ENCODE measurements around the gene SCUBE3. TPM values are rescaled to one million over a fixed set of nuclear protein-coding genes. Genes with fewer than 3 reads are reported as not detected.

The SCUBE3 gene
- total RNA-seq, 2 experiments from 2014 or later: not detected

- Mint-ChIP-seq H3K4me1 (peaks cover 4% of the 10 kb centered on the region), H3K4me3 (no peak overlapping the region), H3K27me3 (peaks cover 55% of the 10 kb centered on the region), H3K36me3 (ENCODE audit: low read depth) (no peaks in the 10 kb centered on the region), H3K9me3 (no peaks in the 10 kb centered on the region), H3K27ac (no peak overlapping the region)
- POLR2A ChIA-PET: no interaction called here
- CTCF ChIA-PET: interaction anchor here (0.7 to 2.8 kb wide), 2 partner anchors 13 to 24 kb away, joined by 3 to 10 read pairs; no protein-coding TSS in a partner anchor
- no peak for DNase-seq
Measured at GRCh38 chr6:35218021-35218420, 4.3 kb downstream of the SCUBE3 start.

- ChIA-PET CTCF (interaction anchor here (0.7 to 2.8 kb wide), 2 partner anchors 14 to 23 kb away, joined by 3 to 10 read pairs; no protein-coding TSS in a partner anchor), POLR2A (no interaction called here)
- H3K36me3 Mint-ChIP-seq (ENCODE audit: low read depth): no peaks in the 10 kb centered on the region
- peaks cover 2% of the 10 kb centered on the region for H3K4me1 Mint-ChIP-seq
- peaks cover 51% of the 10 kb centered on the region for H3K27me3 Mint-ChIP-seq
- DNase-seq: no peak
- H3K27ac Mint-ChIP-seq: no peak overlapping the region
- no peak overlapping the region for H3K4me3 Mint-ChIP-seq
- no peaks in the 10 kb centered on the region for H3K9me3 Mint-ChIP-seq
Measured at GRCh38 chr6:35218456-35218855, 4.7 kb downstream of the SCUBE3 start.

- Mint-ChIP-seq H3K9me3 (no peaks in the 10 kb centered on the region), H3K27ac (no peak overlapping the region), H3K27me3 (peaks cover 48% of the 10 kb centered on the region), H3K4me1 (peaks cover 2% of the 10 kb centered on the region), H3K4me3 (no peak overlapping the region), H3K36me3 (ENCODE audit: low read depth) (no peaks in the 10 kb centered on the region)
- no peak for DNase-seq
- ChIA-PET CTCF (interaction anchor here (1.3 to 2.8 kb wide), 3 partner anchors 15 to 80 kb away, joined by 3 to 10 read pairs (median 5); no protein-coding TSS in a partner anchor), POLR2A (interaction anchor here (1.1 kb wide), 1 partner anchor 10 kb away, joined by 5 read pairs; no protein-coding TSS in a partner anchor)
Measured at GRCh38 chr6:35219683-35220326, 6.0 kb downstream of the SCUBE3 start.

GRCh38 chr6:35220711-35221110 lies 7.0 kb downstream of the SCUBE3 start:
- no peaks in the 10 kb centered on the region for H3K36me3 Mint-ChIP-seq (ENCODE audit: low read depth)
- no peaks in the 10 kb centered on the region for H3K9me3 Mint-ChIP-seq
- POLR2A ChIA-PET: interaction anchor here (1.1 kb wide), 1 partner anchor 11 kb away, joined by 5 read pairs; no protein-coding TSS in a partner anchor
- CTCF ChIA-PET: interaction anchor here (1.3 to 2.8 kb wide), 3 partner anchors 16 to 80 kb away, joined by 3 to 10 read pairs (median 5); no protein-coding TSS in a partner anchor
- H3K4me3 Mint-ChIP-seq: no peak overlapping the region
- no peak for DNase-seq
- peaks cover 41% of the 10 kb centered on the region for H3K27me3 Mint-ChIP-seq
- peaks cover 1% of the 10 kb centered on the region for H3K4me1 Mint-ChIP-seq
- no peak overlapping the region for H3K27ac Mint-ChIP-seq

- Mint-ChIP-seq H3K4me1 (no peaks in the 10 kb centered on the region), H3K9me3 (no peaks in the 10 kb centered on the region), H3K36me3 (ENCODE audit: low read depth) (no peaks in the 10 kb centered on the region), H3K4me3 (no peak overlapping the region), H3K27ac (no peak overlapping the region), H3K27me3 (peaks cover 19% of the 10 kb centered on the region)
- CTCF ChIA-PET: interaction anchor here (1.1 to 2.4 kb wide), 2 partner anchors 18 to 236 kb away, joined by 3 to 5 read pairs; no protein-coding TSS in a partner anchor
- POLR2A ChIA-PET: no interaction called here
- no peak for DNase-seq
Measured at GRCh38 chr6:35223396-35223795, 9.6 kb downstream of the SCUBE3 start.

- POLR2A ChIA-PET: no interaction called here
- CTCF ChIA-PET: interaction anchor here (1.1 to 1.6 kb wide), 2 partner anchors 16 to 19 kb away, joined by 3 to 6 read pairs; no protein-coding TSS in a partner anchor
- no peak for DNase-seq
- Mint-ChIP-seq H3K27me3 (peaks cover 15% of the 10 kb centered on the region), H3K9me3 (no peaks in the 10 kb centered on the region), H3K36me3 (ENCODE audit: low read depth) (no peaks in the 10 kb centered on the region), H3K4me1 (no peaks in the 10 kb centered on the region), H3K27ac (no peak overlapping the region), H3K4me3 (no peak overlapping the region)
Measured at GRCh38 chr6:35224720-35225119, 11.0 kb downstream of the SCUBE3 start.

- no peak overlapping the region for H3K27ac Mint-ChIP-seq
- H3K27me3 Mint-ChIP-seq: peaks cover 5% of the 10 kb centered on the region
- no peak for DNase-seq
- CTCF ChIA-PET: interaction anchor here (5.8 kb wide), 1 partner anchor 13 kb away, joined by 31 read pairs; no protein-coding TSS in a partner anchor
- POLR2A ChIA-PET: no interaction called here
- no peaks in the 10 kb centered on the region for H3K36me3 Mint-ChIP-seq (ENCODE audit: low read depth)
- no peaks in the 10 kb centered on the region for H3K9me3 Mint-ChIP-seq
- H3K4me1 Mint-ChIP-seq: no peaks in the 10 kb centered on the region
- no peak overlapping the region for H3K4me3 Mint-ChIP-seq
Measured at GRCh38 chr6:35228481-35228880, 14.7 kb downstream of the SCUBE3 start.

DNA sequence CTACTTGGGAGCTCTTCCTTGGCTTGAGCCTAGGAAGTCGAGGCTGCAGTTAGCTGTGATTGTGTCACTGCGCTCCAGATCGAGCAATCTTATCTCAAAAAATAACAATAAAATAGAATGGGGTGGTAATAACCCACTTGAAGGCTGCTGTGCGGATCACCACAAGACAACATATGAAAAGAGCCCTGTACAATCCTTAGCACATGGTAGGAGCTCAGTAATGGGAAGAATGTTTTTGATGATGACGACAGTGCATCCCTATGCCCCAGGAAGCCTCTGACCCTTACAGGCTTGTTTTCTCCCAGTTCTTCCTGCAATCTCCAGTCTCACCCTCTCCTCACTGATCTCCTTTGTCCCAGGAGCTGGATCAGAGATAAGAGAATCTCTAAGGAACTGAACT lies 15.5 kb downstream of the SCUBE3 start:
- Mint-ChIP-seq H3K27me3 (peaks cover 2% of the 10 kb centered on the region), H3K36me3 (ENCODE audit: low read depth) (no peaks in the 10 kb centered on the region), H3K4me1 (no peaks in the 10 kb centered on the region), H3K4me3 (no peak overlapping the region), H3K9me3 (no peaks in the 10 kb centered on the region), H3K27ac (no peak overlapping the region)
- no peak for DNase-seq
- POLR2A ChIA-PET: no interaction called here
- CTCF ChIA-PET: interaction anchor here (0.6 to 5.8 kb wide), 2 partner anchors 12 to 293 kb away, joined by 3 to 31 read pairs; no protein-coding TSS in a partner anchor

DNA sequence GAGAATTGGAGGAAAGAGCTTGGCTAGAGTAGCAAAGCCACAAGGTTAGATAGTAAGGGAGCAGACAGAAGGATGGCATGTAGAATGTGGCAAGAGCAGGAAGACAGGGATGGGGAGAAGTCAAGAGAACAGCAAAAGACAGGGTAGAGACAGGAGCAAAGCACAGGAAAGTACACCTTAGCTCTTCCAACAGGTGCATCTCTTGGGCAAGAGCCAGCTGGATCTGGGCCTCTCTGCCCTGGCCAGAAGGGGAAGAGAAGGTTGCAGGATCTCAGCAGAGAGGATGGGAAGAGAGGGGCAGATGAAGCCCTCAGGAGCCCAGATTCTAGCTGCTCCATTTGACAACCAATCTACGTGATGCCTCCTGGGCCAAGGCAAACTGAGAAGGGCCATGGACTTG lies 16.7 kb downstream of the SCUBE3 start:
- ChIA-PET POLR2A (interaction anchor here (1.1 to 1.2 kb wide), 2 partner anchors 14 to 28 kb away, joined by 3 read pairs; no protein-coding TSS in a partner anchor), CTCF (interaction anchor here (5.8 kb wide), 1 partner anchor 10 kb away, joined by 31 read pairs; no protein-coding TSS in a partner anchor)
- Mint-ChIP-seq H3K4me1 (no peaks in the 10 kb centered on the region), H3K27me3 (no peaks in the 10 kb centered on the region), H3K27ac (no peak overlapping the region), H3K9me3 (no peaks in the 10 kb centered on the region), H3K36me3 (ENCODE audit: low read depth) (no peaks in the 10 kb centered on the region), H3K4me3 (no peak overlapping the region)
- DNase-seq: no peak

DNA sequence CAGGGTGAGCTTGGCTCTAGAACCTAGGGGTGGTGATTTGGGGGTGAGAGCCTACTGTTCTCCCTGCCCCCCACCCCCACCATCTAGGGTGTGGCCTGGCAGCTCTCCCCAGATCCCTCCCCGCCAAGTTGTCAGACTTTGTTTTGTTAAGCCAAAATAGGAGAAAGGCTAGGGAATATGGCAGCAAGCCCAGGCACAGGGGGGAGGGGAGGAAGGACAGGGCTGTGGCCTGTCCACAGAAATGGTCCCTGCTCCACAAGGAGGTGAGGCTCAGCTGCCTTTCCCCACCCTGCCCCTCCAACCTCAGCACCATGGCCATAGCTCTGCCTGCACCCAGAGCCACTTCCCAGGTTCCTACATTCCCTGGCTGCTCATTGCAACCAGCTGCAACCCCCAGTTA lies 17.2 kb downstream of the SCUBE3 start:
- Mint-ChIP-seq H3K27ac (no peak overlapping the region), H3K4me1 (no peaks in the 10 kb centered on the region), H3K27me3 (no peaks in the 10 kb centered on the region), H3K36me3 (ENCODE audit: low read depth) (no peaks in the 10 kb centered on the region), H3K4me3 (no peak overlapping the region), H3K9me3 (no peaks in the 10 kb centered on the region)
- CTCF ChIA-PET: interaction anchor here (5.8 kb wide), 1 partner anchor 10 kb away, joined by 31 read pairs; no protein-coding TSS in a partner anchor
- no peak for DNase-seq
- POLR2A ChIA-PET: interaction anchor here (1.1 to 1.2 kb wide), 3 partner anchors 10 to 27 kb away, joined by 3 to 9 read pairs (median 3); no protein-coding TSS in a partner anchor

DNA sequence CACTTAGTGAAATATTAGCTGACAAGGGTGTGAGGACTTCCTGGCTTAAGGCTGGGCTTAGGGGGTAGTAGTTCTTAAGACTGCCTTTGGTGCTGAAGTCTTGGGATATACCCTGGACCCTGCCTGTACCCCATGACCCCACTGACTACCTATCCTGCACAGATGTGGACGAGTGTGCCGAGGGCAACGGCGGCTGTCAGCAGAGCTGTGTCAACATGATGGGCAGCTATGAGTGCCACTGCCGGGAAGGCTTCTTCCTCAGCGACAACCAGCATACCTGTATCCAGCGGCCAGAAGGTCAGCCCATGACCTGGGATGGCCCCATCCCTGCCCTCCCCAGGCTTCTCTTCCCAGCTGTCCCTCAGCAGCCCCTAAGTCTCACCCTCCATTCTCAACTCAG lies 17.8 kb downstream of the SCUBE3 start:
- Mint-ChIP-seq H3K27ac (no peak overlapping the region), H3K36me3 (ENCODE audit: low read depth) (no peaks in the 10 kb centered on the region), H3K4me3 (no peak overlapping the region), H3K27me3 (no peaks in the 10 kb centered on the region), H3K4me1 (no peaks in the 10 kb centered on the region), H3K9me3 (no peaks in the 10 kb centered on the region)
- CTCF ChIA-PET: interaction anchor here (5.8 kb wide), 1 partner anchor 9 kb away, joined by 31 read pairs; no protein-coding TSS in a partner anchor
- POLR2A ChIA-PET: interaction anchor here (1.1 kb wide), 1 partner anchor 9 kb away, joined by 9 read pairs; no protein-coding TSS in a partner anchor
- no peak for DNase-seq

DNA sequence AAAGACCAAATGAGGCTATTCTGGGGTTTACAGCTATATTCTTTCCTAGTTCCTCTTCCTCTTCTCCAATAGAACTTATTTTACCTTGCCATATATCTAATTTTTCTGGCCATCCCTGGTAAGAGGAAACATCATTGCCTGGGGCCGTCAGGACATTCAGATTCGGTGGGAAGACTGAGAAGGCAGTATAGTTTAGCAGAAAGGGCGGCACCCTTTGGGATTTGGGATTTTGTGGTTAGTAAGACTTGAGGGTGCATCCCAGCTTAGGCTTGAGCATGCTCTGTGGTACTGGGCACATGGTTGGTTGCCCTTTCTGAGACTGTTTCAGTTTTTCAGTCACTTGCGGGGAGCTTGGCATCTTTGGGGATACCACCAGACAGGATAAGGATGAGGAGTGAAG lies 21.1 kb downstream of the SCUBE3 start:
- Mint-ChIP-seq H3K36me3 (ENCODE audit: low read depth) (no peaks in the 10 kb centered on the region), H3K4me3 (no peak overlapping the region), H3K27me3 (no peaks in the 10 kb centered on the region), H3K27ac (no peak overlapping the region), H3K9me3 (no peaks in the 10 kb centered on the region), H3K4me1 (no peaks in the 10 kb centered on the region)
- POLR2A ChIA-PET: no interaction called here
- DNase-seq: no peak
- CTCF ChIA-PET: no interaction called here

DNA sequence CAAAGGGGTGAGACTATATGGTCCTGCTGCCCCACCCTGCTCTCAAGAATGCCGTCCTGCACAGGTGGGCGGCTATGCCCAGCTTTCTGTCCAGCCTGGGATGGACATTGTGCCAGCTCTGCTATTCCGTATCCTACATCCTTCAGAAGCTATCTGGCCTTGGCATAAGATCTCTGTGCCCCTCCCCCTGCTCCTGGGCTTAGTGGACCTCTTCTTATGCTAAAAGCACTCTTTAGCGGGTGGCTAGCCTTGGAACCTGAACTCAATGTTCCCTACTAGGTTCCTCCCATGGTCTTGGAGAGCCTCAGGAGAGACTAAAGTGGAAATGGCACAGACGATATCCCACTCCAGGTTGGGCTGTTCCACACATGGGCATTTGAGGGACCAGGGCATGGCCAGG lies 22.5 kb downstream of the SCUBE3 start:
- ChIA-PET CTCF (no interaction called here), POLR2A (no interaction called here)
- Mint-ChIP-seq H3K4me1 (no peaks in the 10 kb centered on the region), H3K27ac (no peak overlapping the region), H3K36me3 (ENCODE audit: low read depth) (no peaks in the 10 kb centered on the region), H3K27me3 (no peaks in the 10 kb centered on the region), H3K9me3 (no peaks in the 10 kb centered on the region), H3K4me3 (no peak overlapping the region)
- no peak for DNase-seq
